Measurements from ENCODE around the gene TMEM63C. TPM values are rescaled to one million over a fixed set of nuclear protein-coding genes. Genes with fewer than 3 reads are reported as not detected.

TMEM63C gene
- total and polyA plus RNA-seq, 2 donors, result 0.30 to 0.85 TPM

- H3K4me3 ChIP-seq (ENCODE audit: low read depth, low read length), result no peak overlapping the region
- no peak overlapping the region for H3K27ac ChIP-seq (ENCODE audit: low read depth)
- no peaks in the 10 kb centered on the region for H3K36me3 ChIP-seq (ENCODE audit: insufficient read depth)
- no peak for DNase-seq (ENCODE audit: extremely low spot score)
- H3K4me1 ChIP-seq (ENCODE audit: insufficient read depth), result no peaks in the 10 kb centered on the region
- WGBS, result 82% methylated on average over 9 of the region's 9 CpGs
These were observed 14.2 kb downstream of the TMEM63C start for GRCh38 chr14:77195766-77196165.

GRCh38 chr14:77197988-77198387 lies 16.4 kb downstream of the TMEM63C start:
- Histone ChIP-seq H3K4me3 (ENCODE audit: low read depth, low read length) (no peak overlapping the region), H3K36me3 (ENCODE audit: insufficient read depth) (no peaks in the 10 kb centered on the region), H3K4me1 (ENCODE audit: insufficient read depth) (no peaks in the 10 kb centered on the region), H3K27ac (ENCODE audit: low read depth) (no peak overlapping the region)
- DNase-seq (ENCODE audit: extremely low spot score), result no peak
- 92% methylated on average over 4 of the region's 4 CpGs for WGBS

GRCh38 chr14:77198561-77198960 lies 17.0 kb downstream of the TMEM63C start:
- no peaks in the 10 kb centered on the region for H3K4me1 ChIP-seq (ENCODE audit: insufficient read depth)
- 68% methylated on average over 6 of the region's 6 CpGs for WGBS
- H3K27ac ChIP-seq (ENCODE audit: low read depth), result no peak overlapping the region
- no peaks in the 10 kb centered on the region for H3K36me3 ChIP-seq (ENCODE audit: insufficient read depth)
- no peak overlapping the region for H3K4me3 ChIP-seq (ENCODE audit: low read depth, low read length)
- no peak for DNase-seq (ENCODE audit: extremely low spot score)

- Histone ChIP-seq H3K4me1 (ENCODE audit: insufficient read depth) (no peaks in the 10 kb centered on the region), H3K4me3 (ENCODE audit: low read depth, low read length) (no peak overlapping the region), H3K36me3 (ENCODE audit: insufficient read depth) (no peaks in the 10 kb centered on the region), H3K27ac (ENCODE audit: low read depth) (no peak overlapping the region)
- 74% methylated on average over 12 of the region's 12 CpGs for WGBS
- no peak for DNase-seq (ENCODE audit: extremely low spot score)
These were observed 18.0 kb downstream of the TMEM63C start for GRCh38 chr14:77199590-77199989.

- no peak overlapping the region for H3K4me3 ChIP-seq (ENCODE audit: low read depth, low read length)
- no peak for DNase-seq (ENCODE audit: extremely low spot score)
These were observed 18.9 kb downstream of the TMEM63C start for GRCh38 chr14:77200406-77200985.

GRCh38 chr14:77201696-77202095 lies 20.1 kb downstream of the TMEM63C start:
- no peak for DNase-seq (ENCODE audit: extremely low spot score)
- Histone ChIP-seq H3K36me3 (ENCODE audit: insufficient read depth) (no peaks in the 10 kb centered on the region), H3K4me1 (ENCODE audit: insufficient read depth) (no peaks in the 10 kb centered on the region), H3K27ac (ENCODE audit: low read depth) (no peak overlapping the region), H3K4me3 (ENCODE audit: low read depth, low read length) (no peak overlapping the region)
- WGBS, result 84% methylated on average over 4 of the region's 4 CpGs

More at GRCh38 chr14:77200406-77200985, 18.9 kb downstream of the TMEM63C start:
- Histone ChIP-seq H3K27ac (ENCODE audit: low read depth) (no peak overlapping the region), H3K4me1 (ENCODE audit: insufficient read depth) (no peaks in the 10 kb centered on the region), H3K36me3 (ENCODE audit: insufficient read depth) (no peaks in the 10 kb centered on the region)
- 55% methylated on average over 7 of the region's 7 CpGs for WGBS

GRCh38 chr14:77203611-77204458 lies 22.2 kb downstream of the TMEM63C start:
- H3K36me3 ChIP-seq (ENCODE audit: insufficient read depth), result no peaks in the 10 kb centered on the region
- 24% methylated on average over 5 of the region's 5 CpGs for WGBS
- H3K4me1 ChIP-seq (ENCODE audit: insufficient read depth), result no peaks in the 10 kb centered on the region
- DNase-seq (ENCODE audit: extremely low spot score), result no peak
- no peak overlapping the region for H3K27ac ChIP-seq (ENCODE audit: low read depth)
- no peak overlapping the region for H3K4me3 ChIP-seq (ENCODE audit: low read depth, low read length)

- 35% methylated on average over 6 of the region's 6 CpGs for WGBS
- DNase-seq (ENCODE audit: extremely low spot score), result no peak
- no peaks in the 10 kb centered on the region for H3K36me3 ChIP-seq (ENCODE audit: insufficient read depth)
- H3K4me1 ChIP-seq (ENCODE audit: insufficient read depth), result no peaks in the 10 kb centered on the region
- no peak overlapping the region for H3K27ac ChIP-seq (ENCODE audit: low read depth)
- no peak overlapping the region for H3K4me3 ChIP-seq (ENCODE audit: low read depth, low read length)
These were observed 22.8 kb downstream of the TMEM63C start for GRCh38 chr14:77204459-77204771.

GRCh38 chr14:77204907-77205306 lies 23.3 kb downstream of the TMEM63C start:
- Histone ChIP-seq H3K36me3 (ENCODE audit: insufficient read depth) (no peaks in the 10 kb centered on the region), H3K4me3 (ENCODE audit: low read depth, low read length) (no peak overlapping the region), H3K27ac (ENCODE audit: low read depth) (no peak overlapping the region), H3K4me1 (ENCODE audit: insufficient read depth) (no peaks in the 10 kb centered on the region)
- DNase-seq (ENCODE audit: extremely low spot score), result no peak
- 96% methylated on average over 1 of the region's 1 CpG for WGBS

- DNase-seq (ENCODE audit: extremely low spot score), result no peak
- Histone ChIP-seq H3K4me3 (ENCODE audit: low read depth, low read length) (no peak overlapping the region), H3K27ac (ENCODE audit: low read depth) (no peak overlapping the region), H3K36me3 (ENCODE audit: insufficient read depth) (no peaks in the 10 kb centered on the region), H3K4me1 (ENCODE audit: insufficient read depth) (no peaks in the 10 kb centered on the region)
- 59% methylated on average over 4 of the region's 4 CpGs for WGBS
These were observed 24.0 kb downstream of the TMEM63C start for GRCh38 chr14:77205566-77205965.

- H3K36me3 ChIP-seq (ENCODE audit: insufficient read depth), result no peaks in the 10 kb centered on the region
- H3K4me1 ChIP-seq (ENCODE audit: insufficient read depth), result no peaks in the 10 kb centered on the region
- no peak overlapping the region for H3K27ac ChIP-seq (ENCODE audit: low read depth)
- DNase-seq (ENCODE audit: extremely low spot score), result no peak
- no peak overlapping the region for H3K4me3 ChIP-seq (ENCODE audit: low read depth, low read length)
- 62% methylated on average over 2 of the region's 2 CpGs for WGBS
These were observed 24.7 kb downstream of the TMEM63C start for GRCh38 chr14:77206261-77206824.

GRCh38 chr14:77206877-77207389 lies 25.3 kb downstream of the TMEM63C start:
- 59% methylated on average over 2 of the region's 2 CpGs for WGBS
- Histone ChIP-seq H3K36me3 (ENCODE audit: insufficient read depth) (no peaks in the 10 kb centered on the region), H3K27ac (ENCODE audit: low read depth) (no peak overlapping the region), H3K4me1 (ENCODE audit: insufficient read depth) (no peaks in the 10 kb centered on the region), H3K4me3 (ENCODE audit: low read depth, low read length) (no peak overlapping the region)
- no peak for DNase-seq (ENCODE audit: extremely low spot score)

GRCh38 chr14:77208291-77208978 lies 26.8 kb downstream of the TMEM63C start:
- Histone ChIP-seq H3K4me3 (ENCODE audit: low read depth, low read length) (no peak overlapping the region), H3K27ac (ENCODE audit: low read depth) (no peak overlapping the region), H3K4me1 (ENCODE audit: insufficient read depth) (no peaks in the 10 kb centered on the region), H3K36me3 (ENCODE audit: insufficient read depth) (no peaks in the 10 kb centered on the region)
- 15% methylated on average over 10 of the region's 10 CpGs for WGBS
- no peak for DNase-seq (ENCODE audit: extremely low spot score)

GRCh38 chr14:77208979-77209318 lies 27.4 kb downstream of the TMEM63C start:
- Histone ChIP-seq H3K36me3 (ENCODE audit: insufficient read depth) (no peaks in the 10 kb centered on the region), H3K27ac (ENCODE audit: low read depth) (no peak overlapping the region), H3K4me3 (ENCODE audit: low read depth, low read length) (no peak overlapping the region), H3K4me1 (ENCODE audit: insufficient read depth) (no peaks in the 10 kb centered on the region)
- 32% methylated on average over 5 of the region's 5 CpGs for WGBS
- no peak for DNase-seq (ENCODE audit: extremely low spot score)
